Astrocyte (in vitro differentiated cells and primary cell): ENCODE data around the gene PCDHGB3.
"Not testable (repeated sequence)": the region's sequence is repeated elsewhere in the genome, so short reads cannot be mapped to it uniquely, and the experiment has no call there.

Experiments
- EZH2 ChIP-seq: IDR thresholded peaks from 2 replicates; pipeline ENCODE4 v1.6.1; 2012; ENCODE audit warnings: mild to moderate bottlenecking, low read length, inconsistent platforms; ENCODE audit not compliant: insufficient read depth
- TF ChIP-seq, protein P1 (sequence below): IDR thresholded peaks from 2 replicates; pipeline ENCODE4 v1.5.1; 2011; ENCODE audit warnings: low read depth, mild to moderate bottlenecking, inconsistent platforms, low read length, moderate library complexity; ENCODE audit not compliant: insufficient read depth

DNA sequence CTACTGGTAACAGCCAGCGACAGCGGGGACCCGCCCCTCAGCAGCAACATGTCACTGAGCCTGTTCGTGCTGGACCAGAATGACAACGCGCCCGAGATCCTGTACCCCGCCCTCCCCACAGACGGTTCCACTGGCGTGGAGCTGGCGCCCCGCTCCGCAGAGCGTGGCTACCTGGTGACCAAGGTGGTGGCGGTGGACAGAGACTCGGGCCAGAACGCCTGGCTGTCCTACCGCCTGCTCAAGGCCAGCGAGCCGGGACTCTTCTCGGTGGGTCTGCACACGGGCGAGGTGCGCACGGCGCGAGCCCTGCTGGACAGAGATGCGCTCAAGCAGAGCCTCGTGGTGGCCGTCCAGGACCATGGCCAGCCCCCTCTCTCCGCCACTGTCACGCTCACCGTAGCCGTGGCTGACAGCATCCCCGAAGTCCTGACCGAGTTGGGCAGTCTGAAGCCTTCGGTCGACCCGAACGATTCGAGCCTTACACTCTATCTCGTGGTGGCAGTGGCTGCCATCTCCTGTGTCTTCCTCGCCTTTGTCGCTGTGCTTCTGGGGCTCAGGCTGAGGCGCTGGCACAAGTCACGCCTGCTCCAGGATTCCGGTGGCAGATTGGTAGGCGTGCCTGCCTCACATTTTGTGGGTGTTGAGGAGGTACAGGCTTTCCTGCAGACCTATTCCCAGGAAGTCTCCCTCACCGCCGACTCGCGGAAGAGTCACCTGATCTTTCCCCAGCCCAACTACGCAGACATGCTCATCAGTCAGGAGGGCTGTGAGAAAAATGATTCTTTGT, 24.6 kb downstream of the PCDHGB3 start:
- TF ChIP-seq, protein P1, sequence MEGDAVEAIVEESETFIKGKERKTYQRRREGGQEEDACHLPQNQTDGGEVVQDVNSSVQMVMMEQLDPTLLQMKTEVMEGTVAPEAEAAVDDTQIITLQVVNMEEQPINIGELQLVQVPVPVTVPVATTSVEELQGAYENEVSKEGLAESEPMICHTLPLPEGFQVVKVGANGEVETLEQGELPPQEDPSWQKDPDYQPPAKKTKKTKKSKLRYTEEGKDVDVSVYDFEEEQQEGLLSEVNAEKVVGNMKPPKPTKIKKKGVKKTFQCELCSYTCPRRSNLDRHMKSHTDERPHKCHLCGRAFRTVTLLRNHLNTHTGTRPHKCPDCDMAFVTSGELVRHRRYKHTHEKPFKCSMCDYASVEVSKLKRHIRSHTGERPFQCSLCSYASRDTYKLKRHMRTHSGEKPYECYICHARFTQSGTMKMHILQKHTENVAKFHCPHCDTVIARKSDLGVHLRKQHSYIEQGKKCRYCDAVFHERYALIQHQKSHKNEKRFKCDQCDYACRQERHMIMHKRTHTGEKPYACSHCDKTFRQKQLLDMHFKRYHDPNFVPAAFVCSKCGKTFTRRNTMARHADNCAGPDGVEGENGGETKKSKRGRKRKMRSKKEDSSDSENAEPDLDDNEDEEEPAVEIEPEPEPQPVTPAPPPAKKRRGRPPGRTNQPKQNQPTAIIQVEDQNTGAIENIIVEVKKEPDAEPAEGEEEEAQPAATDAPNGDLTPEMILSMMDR, result not testable (repeated sequence)
- TF ChIP-seq EZH2, result not testable (repeated sequence)
